H1 (cell line): ENCODE measurements around the gene RNF157. TPM values are rescaled to one million over a fixed set of nuclear protein-coding genes. Genes with fewer than 3 reads are reported as not detected.

Experiments
- ATF2 ChIP-seq: IDR thresholded peaks from 2 replicates; pipeline ENCODE4 v1.6.1; 2012; ENCODE audit warnings: low read length, inconsistent platforms
- BCL11A ChIP-seq, 2 experiments: IDR thresholded peaks; one replicate each; pipeline ENCODE4 v1.6.1; 2011; ENCODE audit warnings: low read depth in 2 of 2, low read length in 2 of 2, mild to moderate bottlenecking in 2 of 2
- BRCA1 ChIP-seq: IDR thresholded peaks from 2 replicates; pipeline ENCODE4 v1.6.1; 2012; ENCODE audit warnings: low read depth, low read length, improper control_type of control experiment
- CBX5 ChIP-seq: fragments of 300-800, 300-1000 bp; sonication (generic); IDR thresholded peaks from 2 replicates; pipeline ENCODE4 v1.7.1; 2016; ENCODE audit warnings: antibody characterized with exemption, low read length, low read depth
- EP300 ChIP-seq, 2 experiments: IDR thresholded peaks; 1 replicate in 1 of 2; 2 replicates in 1 of 2; pipeline ENCODE4 v1.6.1; 2011 to 2012; ENCODE audit warnings: low read depth in 2 of 2, low read length in 2 of 2, mild to moderate bottlenecking in 2 of 2, borderline replicate concordance in 1 of 2, inconsistent platforms in 1 of 2, moderate library complexity in 1 of 2
- GABPA ChIP-seq: IDR thresholded peaks from 2 replicates; pipeline ENCODE4 v1.6.1; 2011; ENCODE audit warnings: mild to moderate bottlenecking, low read length, moderate library complexity, borderline replicate concordance; ENCODE audit not compliant: insufficient read depth
- HDAC6 ChIP-seq: IDR thresholded peaks from one replicate; pipeline ENCODE4 v1.7.1; 2012; ENCODE audit warnings: low read depth, mild to moderate bottlenecking, inconsistent platforms, low read length, moderate library complexity
- JUND ChIP-seq: IDR thresholded peaks from 2 replicates; pipeline ENCODE4 v1.6.1; 2011; ENCODE audit warnings: mild to moderate bottlenecking, improper control_type of control experiment, low read length
- KDM1A ChIP-seq: fragments of 200-600, 300-600 bp; sonication (generic); IDR thresholded peaks from 2 replicates; pipeline ENCODE4 v1.7.1; 2016; ENCODE audit warnings: mild to moderate bottlenecking, low read length, borderline replicate concordance
- SIX5 ChIP-seq: IDR thresholded peaks from 2 replicates; pipeline ENCODE4 v1.6.1; 2011; ENCODE audit warnings: mild to moderate bottlenecking, low read depth, low read length
- YY1 ChIP-seq: IDR thresholded peaks from 2 replicates; pipeline ENCODE4 v1.6.1; 2011; ENCODE audit warnings: low read depth, mild to moderate bottlenecking, low read length
- polyA plus RNA-seq, 7 experiments: library from polyadenylated mRNA; depleted of rRNA in 3 of 7; stranded (reverse) in 5 of 7; unstranded in 2 of 7; fragments of >200 nt in 5 of 7; fragments of 200-250 nt in 2 of 7; gene quantifications; 1 replicate in 5 of 7; 2 replicates in 1 of 7; 4 replicates in 1 of 7; pipeline versions ENCODE4 v1.2.1 to v1.2.3, GENCODE V29; 2011 to 2013; ENCODE audit warnings: missing spikeins in 2 of 7, mixed read lengths in 2 of 7
- total RNA-seq: library from RNA; stranded (reverse); fragmentation: NEBNext Ultra II Directional; extraction: Animal tissue kit (Norgen Biotek cat#: 25700); gene quantifications from 2 replicates; pipeline ENCODE4 v1.2.1, GENCODE V29; 2021

RNF157 gene
- total and polyA plus RNA-seq, 2 of the 8 experiments (the other 6 are each of a cell fraction or from before 2014, with no cell fraction given) = 13.4 to 16.7 TPM

GRCh38 chr17:76176701-76177574 is 63.4 kb downstream of the RNF157 start (continued):
- no peak for TF ChIP-seq KDM1A
- TF ChIP-seq CBX5 = no peak
- no peak for TF ChIP-seq HDAC6
- no peak for TF ChIP-seq BRCA1
- TF ChIP-seq GABPA = no peak
- no peak for TF ChIP-seq ATF2
- no peak for TF ChIP-seq BCL11A (IDR thresholded peaks at IDR 0.05; ENCODE audit: low read depth in 2 of 2, low read length in 2 of 2)
- no peak for TF ChIP-seq JUND
- no peak for TF ChIP-seq SIX5
- no peak for TF ChIP-seq YY1
- no peak for TF ChIP-seq EP300 (IDR thresholded peaks at IDR 0.05; ENCODE audit: borderline replicate concordance in 1 of 2, low read depth in 2 of 2, low read length in 2 of 2)
